D721Med (cell line): ENCODE results near the gene UGT2B28.
"Not testable (repeated sequence)": the region's sequence is repeated elsewhere in the genome, so short reads cannot be mapped to it uniquely, and the experiment has no call there.

ENCODE experiments used
- DNase-seq: peaks from one replicate; pipeline ENCODE4 v3.0.0; 2011; ENCODE audit warnings: low spot score; ENCODE audit not compliant: insufficient read length
- FAIRE-seq: peaks from 2 replicates; lab custom pipeline; 2011; peaks lifted over from hg19 to GRCh38; lab: Jason Lieb, UNC
- CTCF ChIP-seq: IDR thresholded peaks from 2 replicates; pipeline ENCODE4 v1.5.1; 2012; ENCODE audit warnings: mild to moderate bottlenecking, control low read depth; ENCODE audit not compliant: insufficient read depth; ENCODE audit errors: missing control alignments

The UGT2B28 gene

DNA sequence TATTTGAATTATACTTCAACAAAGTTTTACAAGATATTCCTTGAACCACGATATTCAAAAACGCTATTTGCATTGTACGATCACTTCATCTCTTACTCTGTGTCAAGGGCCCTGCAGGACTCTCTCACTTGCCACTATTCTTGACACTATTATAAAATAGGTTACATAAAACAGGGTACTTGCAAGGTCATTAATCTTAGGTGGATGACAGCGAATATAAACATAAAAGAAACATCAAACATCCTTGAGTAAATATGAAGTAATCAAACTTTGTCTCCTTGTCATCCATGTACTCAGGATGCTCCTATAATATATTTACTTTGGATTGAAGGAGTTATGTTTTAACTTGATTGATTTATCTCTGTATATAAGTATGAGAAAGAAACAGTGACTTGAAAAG is at the start of gene UGT2B28:
Gene UGT2B28 (plus strand): TSS at position 395 of the 400 bp plus-strand sequence. CDS start 26 bp downstream, outside the sequence.
- DNase-seq, FAIRE-seq: not testable (repeated sequence)

- no peak for FAIRE-seq
- DNase-seq, result no peak
- TF ChIP-seq CTCF, result no peak
Measured at GRCh38 chr4:69239092-69239491, 41.2 kb upstream of the UGT2B28 start.

GRCh38 chr4:69239557-69240168 is 40.6 kb upstream of the UGT2B28 start:
- FAIRE-seq (no peak), DNase-seq (no peak)
- no peak for TF ChIP-seq CTCF

GRCh38 chr4:69240787-69241186 is 39.5 kb upstream of the UGT2B28 start:
- FAIRE-seq, DNase-seq: not testable (repeated sequence)

DNA sequence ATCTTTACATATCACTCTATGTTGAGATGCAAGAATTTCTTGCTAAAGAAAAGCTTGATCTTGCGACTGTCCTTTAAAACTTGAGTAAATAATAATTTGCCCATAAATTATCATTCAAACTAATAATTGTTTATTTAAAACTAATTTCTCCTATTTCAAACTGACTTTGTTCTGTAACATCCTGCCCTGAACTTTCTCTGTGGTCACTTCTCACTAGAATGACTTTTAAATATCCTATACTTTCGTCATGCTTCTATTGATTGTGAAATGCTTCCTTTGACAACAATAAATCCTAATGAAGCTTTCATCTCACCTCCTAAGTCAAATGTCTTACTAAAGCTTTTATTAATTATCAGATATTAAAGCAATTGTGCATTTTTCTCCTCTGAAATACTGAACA is 38.5 kb upstream of the UGT2B28 start:
- DNase-seq, FAIRE-seq: not testable (repeated sequence)

- DNase-seq, FAIRE-seq: not testable (repeated sequence)
Measured at GRCh38 chr4:69242562-69243240, 37.6 kb upstream of the UGT2B28 start.

- FAIRE-seq, result peak; percentile 85
- DNase-seq, result not testable (repeated sequence)
Measured at GRCh38 chr4:69250884-69251283, 29.4 kb upstream of the UGT2B28 start.

DNA sequence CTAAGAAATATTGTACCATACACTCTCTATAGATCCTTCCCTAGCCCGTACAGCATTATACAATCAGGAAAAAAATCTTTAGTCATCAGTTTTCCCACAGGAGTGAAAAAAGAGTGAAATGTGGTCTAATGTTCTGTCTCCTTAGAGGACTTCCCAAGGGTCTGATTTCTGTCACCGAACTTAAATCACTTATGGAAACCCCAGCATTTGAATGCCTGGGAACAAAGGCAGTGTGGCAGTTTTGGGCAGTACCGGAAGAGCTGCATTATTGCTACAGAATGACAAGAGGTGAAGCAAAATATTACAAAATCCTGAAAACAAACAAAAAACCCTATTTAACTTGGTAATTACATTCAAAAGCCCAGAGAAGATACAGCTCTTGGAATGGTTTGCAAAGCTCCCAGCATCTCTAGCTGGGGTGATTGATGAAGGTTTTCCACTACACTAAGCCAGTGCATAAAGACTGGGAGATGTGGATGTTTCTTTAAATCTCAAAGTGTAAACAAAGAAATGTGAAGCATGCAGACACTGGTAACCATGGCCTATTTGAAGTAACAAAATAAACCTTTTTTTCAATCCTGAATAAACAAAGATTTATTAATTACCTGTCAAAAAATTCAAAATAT is 27.0 kb upstream of the UGT2B28 start:
- FAIRE-seq, result peak; percentile 32
- not testable (repeated sequence) for DNase-seq

GRCh38 chr4:69268612-69269011 is 11.7 kb upstream of the UGT2B28 start:
- DNase-seq, FAIRE-seq: not testable (repeated sequence)

GRCh38 chr4:69296356-69296755 is 16.1 kb downstream of the UGT2B28 start:
- FAIRE-seq, DNase-seq: not testable (repeated sequence)

DNA sequence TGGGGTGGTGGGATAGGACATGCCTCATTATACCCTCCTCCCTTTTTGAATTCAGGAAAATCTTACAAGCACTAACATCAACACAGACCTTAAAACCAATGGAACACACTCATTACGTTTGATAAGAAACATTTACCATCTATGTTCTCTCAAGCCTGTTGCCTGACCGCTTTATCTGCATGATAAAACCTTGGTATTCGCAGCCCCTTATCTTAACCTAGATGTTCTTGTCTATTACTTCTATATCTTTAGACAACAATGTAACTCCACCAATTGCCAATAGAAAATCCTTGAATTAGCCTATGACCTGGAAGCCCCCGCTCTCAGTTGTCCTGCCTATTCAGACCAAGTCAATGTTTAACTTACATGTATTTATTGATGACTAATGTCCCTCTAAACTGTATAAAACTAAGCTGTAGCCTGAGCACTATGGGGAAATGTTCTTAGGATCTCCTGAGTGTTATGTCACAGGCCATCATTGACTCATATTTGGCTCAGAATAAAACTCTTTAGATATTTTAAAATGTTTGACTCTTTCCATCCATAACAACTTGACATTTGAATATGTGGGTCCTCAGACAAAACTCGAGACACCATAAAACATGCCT is 28.3 kb downstream of the UGT2B28 start:
- not testable (repeated sequence) for FAIRE-seq, DNase-seq

DNA sequence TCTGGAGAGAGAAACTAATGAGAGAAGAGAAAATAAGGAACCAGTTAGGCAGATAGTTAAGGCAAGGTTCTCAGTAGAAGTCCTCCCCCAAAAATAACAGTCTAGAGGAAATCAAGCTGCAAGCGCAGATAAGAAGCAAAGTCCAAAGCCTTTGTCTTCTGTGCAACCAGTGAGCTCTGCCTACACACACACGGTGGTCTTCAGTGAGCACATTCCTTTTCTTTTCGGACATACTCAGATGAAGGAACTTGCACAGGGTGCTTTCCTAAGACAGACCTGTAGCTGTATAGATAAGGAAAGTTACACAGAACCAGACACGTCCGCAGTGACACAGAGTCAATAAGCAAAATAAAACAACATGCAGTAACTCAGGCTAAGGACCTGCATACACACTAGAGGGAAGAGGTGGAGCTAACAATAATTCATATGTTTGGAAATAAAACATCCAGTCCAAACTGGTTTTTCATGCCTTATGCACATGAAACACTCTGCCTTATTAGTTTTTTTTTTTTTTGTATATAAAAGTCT is 29.3 kb downstream of the UGT2B28 start:
- not testable (repeated sequence) for DNase-seq, FAIRE-seq

- FAIRE-seq, DNase-seq: not testable (repeated sequence)
Measured at GRCh38 chr4:69310262-69310661, 30.0 kb downstream of the UGT2B28 start.
